Hepatic stellate cell (primary cell): ENCODE measurements around the gene CD226.
"Not testable (repeated sequence)": the region's sequence is repeated elsewhere in the genome, so short reads cannot be mapped to it uniquely, and the experiment has no call there.

Source experiments
- DNase-seq: peaks from one replicate; pipeline ENCODE4 v3.0.0; 2011; ENCODE audit warnings: low spot score

CD226 gene

GRCh38 chr18:69908838-69909237, 38.8 kb downstream of the CD226 start:
- no peak for DNase-seq

GRCh38 chr18:69906765-69907164, 40.9 kb downstream of the CD226 start:
- DNase-seq, result no peak

- DNase-seq, result no peak
These were observed 46.7 kb downstream of the CD226 start for GRCh38 chr18:69900941-69901340.

GRCh38 chr18:69899154-69899923, 48.3 kb downstream of the CD226 start:
- not testable (repeated sequence) for DNase-seq

- DNase-seq, result no peak
These were observed 49.3 kb downstream of the CD226 start for GRCh38 chr18:69898241-69898861.

GRCh38 chr18:69897397-69898108, 50.1 kb downstream of the CD226 start:
- DNase-seq, result no peak

- no peak for DNase-seq
These were observed 52.3 kb downstream of the CD226 start for GRCh38 chr18:69895066-69896047.

- no peak for DNase-seq
These were observed 53.2 kb downstream of the CD226 start for GRCh38 chr18:69894467-69894866.

GRCh38 chr18:69890558-69890957, 57.1 kb downstream of the CD226 start:
- DNase-seq, result no peak

GRCh38 chr18:69889009-69889408, 58.7 kb downstream of the CD226 start:
- no peak for DNase-seq

- DNase-seq, result no peak
These were observed 60.4 kb downstream of the CD226 start for GRCh38 chr18:69887256-69887655.

GRCh38 chr18:69885841-69886531, 61.7 kb downstream of the CD226 start:
- no peak for DNase-seq

GRCh38 chr18:69885355-69885754, 62.3 kb downstream of the CD226 start:
- DNase-seq, result no peak

- DNase-seq, result no peak
These were observed 63.9 kb downstream of the CD226 start for GRCh38 chr18:69883781-69884180.

- no peak for DNase-seq
These were observed 64.6 kb downstream of the CD226 start for GRCh38 chr18:69882965-69883668.

GRCh38 chr18:69880083-69880482, 67.6 kb downstream of the CD226 start:
- no peak for DNase-seq

- DNase-seq, result not testable (repeated sequence)
These were observed 68.6 kb downstream of the CD226 start for GRCh38 chr18:69879051-69879450.

- DNase-seq, result no peak
These were observed 69.3 kb downstream of the CD226 start for GRCh38 chr18:69878213-69878933.

GRCh38 chr18:69876490-69876889, 71.2 kb downstream of the CD226 start:
- DNase-seq, result no peak

GRCh38 chr18:69874058-69874457, 73.6 kb downstream of the CD226 start:
- no peak for DNase-seq
